Suprapubic skin (tissue), 4 donors: ENCODE measurements around the gene SMARCC2.

Experiments used
- POLR2A ChIP-seq, 2 donors: fragments of 450-650 bp; IDR thresholded peaks; one replicate each; pipeline ENCODE4 v1.6.1; 2017; ENCODE audit warnings: antibody characterized with exemption in 2 of 2, mild to moderate bottlenecking in 2 of 2, moderate library complexity in 2 of 2
- POLR2AphosphoS5 ChIP-seq, 3 donors: sonication (generic); formaldehyde crosslinking; IDR thresholded peaks; one replicate each; pipeline ENCODE4 v1.6.1; 2017; ENCODE audit warnings: antibody characterized with exemption in 3 of 3
- TF ChIP-seq, protein P1 (sequence below), 2 donors: fragments of 200-600 bp in 1 of 2; fragments of 450-650 bp in 1 of 2; sonication (generic) in 1 of 2; IDR thresholded peaks; one replicate each; pipeline ENCODE4 v1.5.1; 2016 to 2019; ENCODE audit warnings: antibody characterized with exemption in 2 of 2, mild to moderate bottlenecking in 1 of 2, moderate library complexity in 1 of 2

DNA sequence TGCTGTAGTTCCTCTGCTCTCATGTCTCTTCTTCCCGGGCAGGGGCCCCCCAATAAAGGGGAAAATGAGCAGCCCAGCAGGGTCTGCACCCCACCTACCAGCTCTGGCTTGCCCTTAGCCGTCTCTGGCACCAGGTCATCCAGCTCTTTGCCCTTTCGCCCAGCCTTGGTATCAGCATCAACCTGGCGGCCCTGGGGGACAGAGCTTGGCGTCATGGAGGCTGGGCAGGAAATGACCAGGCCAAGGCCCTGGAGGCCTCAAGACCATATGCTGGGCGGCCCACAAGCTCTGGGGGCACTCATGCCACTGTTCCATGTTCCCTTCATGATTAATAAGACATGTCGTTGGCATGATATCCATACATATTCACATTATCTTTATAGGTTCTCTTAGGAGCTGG is 16.4 kb downstream of the SMARCC2 start:
- TF ChIP-seq, protein P1, sequence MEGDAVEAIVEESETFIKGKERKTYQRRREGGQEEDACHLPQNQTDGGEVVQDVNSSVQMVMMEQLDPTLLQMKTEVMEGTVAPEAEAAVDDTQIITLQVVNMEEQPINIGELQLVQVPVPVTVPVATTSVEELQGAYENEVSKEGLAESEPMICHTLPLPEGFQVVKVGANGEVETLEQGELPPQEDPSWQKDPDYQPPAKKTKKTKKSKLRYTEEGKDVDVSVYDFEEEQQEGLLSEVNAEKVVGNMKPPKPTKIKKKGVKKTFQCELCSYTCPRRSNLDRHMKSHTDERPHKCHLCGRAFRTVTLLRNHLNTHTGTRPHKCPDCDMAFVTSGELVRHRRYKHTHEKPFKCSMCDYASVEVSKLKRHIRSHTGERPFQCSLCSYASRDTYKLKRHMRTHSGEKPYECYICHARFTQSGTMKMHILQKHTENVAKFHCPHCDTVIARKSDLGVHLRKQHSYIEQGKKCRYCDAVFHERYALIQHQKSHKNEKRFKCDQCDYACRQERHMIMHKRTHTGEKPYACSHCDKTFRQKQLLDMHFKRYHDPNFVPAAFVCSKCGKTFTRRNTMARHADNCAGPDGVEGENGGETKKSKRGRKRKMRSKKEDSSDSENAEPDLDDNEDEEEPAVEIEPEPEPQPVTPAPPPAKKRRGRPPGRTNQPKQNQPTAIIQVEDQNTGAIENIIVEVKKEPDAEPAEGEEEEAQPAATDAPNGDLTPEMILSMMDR (IDR thresholded peaks at IDR 0.05) = no peak
- TF ChIP-seq POLR2AphosphoS5 (IDR thresholded peaks at IDR 0.05) (no peak), POLR2A (IDR thresholded peaks at IDR 0.05) (no peak)
